ENCODE measurements around the gene SAV1.

The SAV1 gene

DNA sequence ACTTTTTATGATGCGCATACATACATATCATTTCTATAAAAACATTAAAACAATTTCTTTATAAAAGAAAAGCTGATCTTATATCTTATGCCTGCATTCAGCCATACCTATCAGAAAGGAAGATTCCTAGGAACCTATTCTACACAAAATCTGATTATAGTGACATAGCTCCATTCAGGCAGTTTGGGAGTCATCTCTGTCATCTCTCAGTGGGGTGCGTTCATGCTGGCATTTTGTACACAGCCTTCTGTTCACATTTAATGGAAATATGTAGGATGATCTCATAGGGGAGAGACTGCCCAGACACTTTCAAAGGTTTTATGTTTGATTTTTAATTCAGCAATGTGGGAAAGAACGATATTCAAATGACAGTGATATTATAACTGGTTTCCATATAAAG is 55.3 kb downstream of the SAV1 start:
- Histone ChIP-seq H3K27me3 (ENCODE audit: insufficient read depth, low read depth, severe bottlenecking) (no peaks in the 10 kb centered on the region), H3K36me3 (no peaks in the 10 kb centered on the region), H3K27ac (no peak overlapping the region), H3K4me3 (ENCODE audit: low read depth, low read length) (no peak overlapping the region), H3K9me3 (ENCODE audit: severe bottlenecking) (no peaks in the 10 kb centered on the region)
- no peak for DNase-seq
- TF ChIP-seq, protein P1, sequence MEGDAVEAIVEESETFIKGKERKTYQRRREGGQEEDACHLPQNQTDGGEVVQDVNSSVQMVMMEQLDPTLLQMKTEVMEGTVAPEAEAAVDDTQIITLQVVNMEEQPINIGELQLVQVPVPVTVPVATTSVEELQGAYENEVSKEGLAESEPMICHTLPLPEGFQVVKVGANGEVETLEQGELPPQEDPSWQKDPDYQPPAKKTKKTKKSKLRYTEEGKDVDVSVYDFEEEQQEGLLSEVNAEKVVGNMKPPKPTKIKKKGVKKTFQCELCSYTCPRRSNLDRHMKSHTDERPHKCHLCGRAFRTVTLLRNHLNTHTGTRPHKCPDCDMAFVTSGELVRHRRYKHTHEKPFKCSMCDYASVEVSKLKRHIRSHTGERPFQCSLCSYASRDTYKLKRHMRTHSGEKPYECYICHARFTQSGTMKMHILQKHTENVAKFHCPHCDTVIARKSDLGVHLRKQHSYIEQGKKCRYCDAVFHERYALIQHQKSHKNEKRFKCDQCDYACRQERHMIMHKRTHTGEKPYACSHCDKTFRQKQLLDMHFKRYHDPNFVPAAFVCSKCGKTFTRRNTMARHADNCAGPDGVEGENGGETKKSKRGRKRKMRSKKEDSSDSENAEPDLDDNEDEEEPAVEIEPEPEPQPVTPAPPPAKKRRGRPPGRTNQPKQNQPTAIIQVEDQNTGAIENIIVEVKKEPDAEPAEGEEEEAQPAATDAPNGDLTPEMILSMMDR (IDR thresholded peaks at IDR 0.05; ENCODE audit: low read depth, low read length): no peak

DNA sequence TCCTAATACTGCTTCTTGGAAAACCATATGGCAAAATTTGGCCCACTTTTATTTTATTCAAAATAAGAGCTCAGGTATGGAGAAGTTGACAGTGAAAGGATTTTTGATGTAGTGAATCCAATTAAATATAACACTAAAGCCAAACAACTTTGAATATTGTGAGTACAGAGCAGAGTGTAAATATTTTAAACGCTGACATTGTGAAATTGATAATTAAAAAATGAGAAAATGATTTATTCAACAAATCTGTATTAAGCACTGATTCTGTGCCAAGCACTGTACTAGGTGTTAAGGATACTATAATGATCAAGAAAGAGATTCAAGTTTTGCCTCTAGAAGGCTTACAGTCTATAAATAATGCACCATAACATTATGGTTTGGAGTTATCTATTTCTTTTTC is 57.6 kb downstream of the SAV1 start:
- H3K9me3 ChIP-seq (ENCODE audit: severe bottlenecking): no peaks in the 10 kb centered on the region
- TF ChIP-seq, protein P1 (IDR thresholded peaks at IDR 0.05; ENCODE audit: low read depth, low read length): no peak
- no peak overlapping the region for H3K4me3 ChIP-seq (ENCODE audit: low read depth, low read length)
- no peaks in the 10 kb centered on the region for H3K27me3 ChIP-seq (ENCODE audit: insufficient read depth, low read depth, severe bottlenecking)
- H3K27ac ChIP-seq: no peak overlapping the region
- DNase-seq: no peak
- H3K36me3 ChIP-seq: no peaks in the 10 kb centered on the region

DNA sequence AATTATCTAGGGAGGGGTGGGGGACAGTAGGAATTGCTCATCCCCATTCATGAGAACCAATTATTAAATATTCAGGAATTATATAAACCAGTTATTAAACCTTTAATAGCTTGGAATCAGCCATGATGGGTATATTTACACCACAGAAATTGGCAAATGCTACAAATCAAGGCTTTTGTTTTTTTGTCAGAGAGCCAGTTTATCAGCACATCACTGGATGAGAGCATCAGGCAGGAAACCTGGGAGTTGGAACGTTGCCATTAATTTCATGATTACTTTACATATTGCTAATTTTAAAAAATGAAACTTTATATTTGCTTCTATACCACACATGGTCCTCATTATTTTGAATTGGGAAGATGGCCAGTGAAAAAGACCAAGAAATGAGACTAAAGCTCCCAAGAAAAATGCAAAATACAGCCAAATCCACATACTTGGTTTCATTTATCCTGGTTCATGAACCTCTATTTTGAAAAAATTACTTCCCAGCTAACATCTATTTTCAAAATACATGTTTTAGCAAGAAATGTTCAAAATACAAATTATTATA is 59.7 kb downstream of the SAV1 start:
- DNase-seq: no peak
- H3K36me3 ChIP-seq: no peaks in the 10 kb centered on the region
- no peaks in the 10 kb centered on the region for H3K9me3 ChIP-seq (ENCODE audit: severe bottlenecking)
- no peak overlapping the region for H3K4me3 ChIP-seq (ENCODE audit: low read depth, low read length)
- TF ChIP-seq, protein P1 (IDR thresholded peaks at IDR 0.05; ENCODE audit: low read depth, low read length): no peak
- H3K27me3 ChIP-seq (ENCODE audit: insufficient read depth, low read depth, severe bottlenecking): no peaks in the 10 kb centered on the region
- H3K27ac ChIP-seq: no peak overlapping the region

DNA sequence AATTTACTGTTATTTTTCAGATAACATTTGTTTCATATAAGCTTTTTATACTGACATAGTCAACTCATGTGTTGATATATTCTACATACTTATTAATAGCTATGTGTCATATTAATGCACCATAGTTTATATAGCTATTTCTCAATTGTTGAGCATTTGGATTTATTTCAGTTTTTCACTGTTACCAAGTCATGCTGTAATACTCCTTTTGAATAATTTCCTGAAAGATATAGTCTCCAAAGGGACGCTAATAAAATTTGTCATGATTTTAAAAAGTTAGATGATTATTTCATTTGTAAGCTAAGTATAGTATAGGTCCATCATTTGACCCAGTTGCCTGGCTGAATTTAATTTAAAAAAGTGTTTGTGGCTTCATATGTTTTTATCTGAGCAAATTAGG is 60.3 kb downstream of the SAV1 start:
- no peak for DNase-seq
- TF ChIP-seq, protein P1 (IDR thresholded peaks at IDR 0.05; ENCODE audit: low read depth, low read length): no peak
- no peaks in the 10 kb centered on the region for H3K9me3 ChIP-seq (ENCODE audit: severe bottlenecking)
- H3K36me3 ChIP-seq: no peaks in the 10 kb centered on the region
- H3K4me3 ChIP-seq (ENCODE audit: low read depth, low read length): no peak overlapping the region
- H3K27me3 ChIP-seq (ENCODE audit: insufficient read depth, low read depth, severe bottlenecking): no peaks in the 10 kb centered on the region
- H3K27ac ChIP-seq: no peak overlapping the region

DNA sequence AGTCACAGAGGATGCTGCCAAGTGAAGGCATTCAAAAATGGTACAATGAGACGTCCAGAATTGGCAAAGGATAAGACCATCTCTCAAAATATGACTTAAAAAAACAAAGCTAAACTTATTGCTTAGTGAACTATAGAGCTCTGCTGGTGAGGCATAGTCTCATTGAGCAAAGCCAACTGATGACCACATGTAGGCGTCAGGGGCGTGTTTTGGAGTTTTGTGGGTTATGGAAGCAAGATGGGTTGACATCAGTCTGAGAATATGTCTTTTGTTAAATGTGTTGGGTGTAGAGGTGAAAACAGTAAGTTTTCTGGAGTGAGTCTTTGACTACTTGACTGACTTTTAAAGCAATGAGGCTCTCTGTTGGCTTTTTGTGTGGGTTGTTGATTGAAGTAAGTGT is 60.9 kb downstream of the SAV1 start:
- Histone ChIP-seq H3K4me3 (ENCODE audit: low read depth, low read length) (no peak overlapping the region), H3K27me3 (ENCODE audit: insufficient read depth, low read depth, severe bottlenecking) (no peaks in the 10 kb centered on the region), H3K36me3 (no peaks in the 10 kb centered on the region), H3K27ac (no peak overlapping the region), H3K9me3 (ENCODE audit: severe bottlenecking) (no peaks in the 10 kb centered on the region)
- TF ChIP-seq, protein P1 (IDR thresholded peaks at IDR 0.05; ENCODE audit: low read depth, low read length): no peak
- DNase-seq: no peak

DNA sequence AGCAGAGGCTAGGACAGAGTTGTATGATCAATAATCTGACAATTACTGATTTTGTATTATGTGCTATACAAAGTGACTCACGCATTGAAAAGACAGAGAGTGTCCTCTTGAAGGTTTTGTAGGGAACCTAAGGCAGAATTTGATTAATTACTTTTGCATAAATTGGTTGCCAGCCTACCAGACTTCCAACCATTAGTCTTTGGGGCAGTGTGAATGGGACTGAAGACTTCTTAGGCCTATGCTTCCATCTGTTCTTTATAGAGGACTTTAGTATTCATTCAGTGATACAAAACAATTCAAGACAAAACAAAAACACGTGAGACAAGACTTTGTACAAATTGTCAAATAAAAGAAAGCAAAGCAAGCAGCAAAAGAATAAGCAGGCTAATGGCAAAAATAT is 61.6 kb downstream of the SAV1 start:
- no peak overlapping the region for H3K27ac ChIP-seq
- H3K9me3 ChIP-seq (ENCODE audit: severe bottlenecking): no peaks in the 10 kb centered on the region
- no peaks in the 10 kb centered on the region for H3K36me3 ChIP-seq
- TF ChIP-seq, protein P1 (IDR thresholded peaks at IDR 0.05; ENCODE audit: low read depth, low read length): no peak
- no peak overlapping the region for H3K4me3 ChIP-seq (ENCODE audit: low read depth, low read length)
- no peaks in the 10 kb centered on the region for H3K27me3 ChIP-seq (ENCODE audit: insufficient read depth, low read depth, severe bottlenecking)
- no peak for DNase-seq
